HG03060 (cell line): ENCODE results near the gene CD19.
"Not testable (repeated sequence)": the region's sequence is repeated elsewhere in the genome, so short reads cannot be mapped to it uniquely, and the experiment has no call there.

Source experiments
- ATAC-seq: cut with Tn5 transposase; IDR thresholded peaks from one replicate; pipeline ENCODE4 v1.9.1; 2021; ENCODE audit warnings: low read depth, moderate number of reproducible peaks; ENCODE audit not compliant: unreplicated experiment

CD19 gene

GRCh38 chr16:28980330-28980729, 48.6 kb downstream of the CD19 start:
- not testable (repeated sequence) for ATAC-seq

- no peak for ATAC-seq
These were observed 49.2 kb downstream of the CD19 start for GRCh38 chr16:28980929-28981328.

GRCh38 chr16:28981517-28981916, 49.7 kb downstream of the CD19 start:
- ATAC-seq: no peak

GRCh38 chr16:28982418-28982817, 50.6 kb downstream of the CD19 start:
- no peak for ATAC-seq

- no peak for ATAC-seq
These were observed 51.2 kb downstream of the CD19 start for GRCh38 chr16:28982949-28983348.

- no peak for ATAC-seq
These were observed 51.9 kb downstream of the CD19 start for GRCh38 chr16:28983644-28984043.

- ATAC-seq: no peak
These were observed 52.3 kb downstream of the CD19 start for GRCh38 chr16:28984091-28984490.

- no peak for ATAC-seq
These were observed 52.9 kb downstream of the CD19 start, which contains the start of gene LAT for GRCh38 chr16:28984619-28985135. Gene LAT, plus strand, starts transcription at chr16:28985052. Its CDS starts 366 bp downstream, at chr16:28985418.

- ATAC-seq: no peak
These were observed 53.7 kb downstream of the CD19 start for GRCh38 chr16:28985211-28986041.

- no peak for ATAC-seq
These were observed 54.3 kb downstream of the CD19 start for GRCh38 chr16:28986046-28986445.

GRCh38 chr16:28986492-28986891, 54.7 kb downstream of the CD19 start:
- ATAC-seq: no peak

- ATAC-seq: no peak
These were observed 55.5 kb downstream of the CD19 start for GRCh38 chr16:28987170-28987853.
